ENCODE data around the gene KLK4. TPM values are rescaled to one million over a fixed set of nuclear protein-coding genes. Genes with fewer than 3 reads are reported as not detected.

KLK4 gene
- total RNA-seq, 1 experiment from 2014 or later: 0.48 TPM

DNA sequence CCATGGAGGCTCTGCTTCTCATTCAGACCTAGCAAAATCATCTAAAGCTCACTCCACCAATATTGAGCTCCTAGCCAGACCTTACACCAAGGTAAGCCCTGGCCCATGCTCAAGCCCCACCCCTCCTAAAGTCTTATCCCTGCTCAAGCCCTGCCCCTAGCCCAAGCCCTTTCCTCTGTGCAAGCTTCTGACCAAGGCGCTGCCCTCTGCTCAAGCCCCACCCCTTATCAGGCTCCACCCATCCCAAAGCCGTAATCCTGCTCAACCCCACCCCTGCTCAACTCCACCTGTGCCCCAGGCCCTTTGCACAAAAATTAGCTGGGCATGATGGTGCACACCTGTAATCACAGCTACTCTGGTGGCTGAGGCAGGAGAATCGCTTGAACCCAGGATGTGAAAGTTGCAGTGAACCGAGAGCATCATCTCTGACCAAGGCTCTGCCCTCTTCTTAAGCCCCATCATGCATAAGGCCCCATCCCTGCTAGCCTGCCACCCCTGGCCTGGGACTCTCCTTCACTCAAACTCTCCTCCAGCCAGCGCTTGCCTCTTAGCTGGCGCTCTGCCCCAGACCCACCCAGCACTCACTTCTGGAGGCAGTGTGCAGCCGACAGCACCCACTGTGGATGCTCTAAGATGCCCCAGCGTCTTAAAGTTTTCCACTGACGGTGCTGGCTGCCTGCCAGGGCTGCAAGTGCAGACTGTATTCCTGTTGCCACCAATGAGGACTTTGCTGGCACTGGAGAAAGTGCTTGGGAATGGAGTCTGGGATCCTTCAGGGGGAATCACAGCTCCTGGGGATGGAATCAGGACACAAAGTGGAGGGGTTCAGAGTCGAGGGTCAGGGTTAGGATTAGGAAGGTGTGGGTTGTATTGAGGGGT lies 16.5 kb downstream of the KLK4 start:
- H3K4me1 Mint-ChIP-seq: no peaks in the 10 kb centered on the region
- H2BK5ac ChIP-seq (ENCODE audit: insufficient read length, low read length): no peak overlapping the region
- no peak overlapping the region for H3K4ac ChIP-seq (ENCODE audit: low read depth, low read length)
- no peak overlapping the region for H3K9ac ChIP-seq (ENCODE audit: extremely low read depth, insufficient read length, low read length)
- H3K14ac ChIP-seq (ENCODE audit: insufficient read depth, low read length): no peak overlapping the region
- no peaks in the 10 kb centered on the region for H3K4me1 ChIP-seq (ENCODE audit: insufficient read depth, low read length)
- no peak overlapping the region for H4K91ac ChIP-seq (ENCODE audit: insufficient read length, low read depth, low read length)
- H3K79me1 ChIP-seq (ENCODE audit: insufficient read depth, low read depth, low read length, poor library complexity, severe bottlenecking): no peaks in the 10 kb centered on the region
- H2AK5ac ChIP-seq (ENCODE audit: insufficient read length, low read length): no peak overlapping the region
- no peak overlapping the region for H2BK12ac ChIP-seq (ENCODE audit: insufficient read length, low read depth, low read length)
- H3K79me2 ChIP-seq (ENCODE audit: insufficient read depth, low read length): no peaks in the 10 kb centered on the region
- H3K18ac ChIP-seq (ENCODE audit: insufficient read length, low read depth, low read length): no peak overlapping the region
- no peaks in the 10 kb centered on the region for H4K20me1 ChIP-seq (ENCODE audit: control insufficient read depth, insufficient read depth, insufficient read length)
- H2AFZ ChIP-seq (ENCODE audit: low read length): no peak overlapping the region
- H3K27me3 ChIP-seq (ENCODE audit: insufficient read depth, low read length): no peaks in the 10 kb centered on the region; the same call in 1 of the 2 replicates
- no peak overlapping the region for H3K27ac ChIP-seq (ENCODE audit: insufficient read length, low read depth, low read length)
- TF ChIP-seq, protein P1, sequence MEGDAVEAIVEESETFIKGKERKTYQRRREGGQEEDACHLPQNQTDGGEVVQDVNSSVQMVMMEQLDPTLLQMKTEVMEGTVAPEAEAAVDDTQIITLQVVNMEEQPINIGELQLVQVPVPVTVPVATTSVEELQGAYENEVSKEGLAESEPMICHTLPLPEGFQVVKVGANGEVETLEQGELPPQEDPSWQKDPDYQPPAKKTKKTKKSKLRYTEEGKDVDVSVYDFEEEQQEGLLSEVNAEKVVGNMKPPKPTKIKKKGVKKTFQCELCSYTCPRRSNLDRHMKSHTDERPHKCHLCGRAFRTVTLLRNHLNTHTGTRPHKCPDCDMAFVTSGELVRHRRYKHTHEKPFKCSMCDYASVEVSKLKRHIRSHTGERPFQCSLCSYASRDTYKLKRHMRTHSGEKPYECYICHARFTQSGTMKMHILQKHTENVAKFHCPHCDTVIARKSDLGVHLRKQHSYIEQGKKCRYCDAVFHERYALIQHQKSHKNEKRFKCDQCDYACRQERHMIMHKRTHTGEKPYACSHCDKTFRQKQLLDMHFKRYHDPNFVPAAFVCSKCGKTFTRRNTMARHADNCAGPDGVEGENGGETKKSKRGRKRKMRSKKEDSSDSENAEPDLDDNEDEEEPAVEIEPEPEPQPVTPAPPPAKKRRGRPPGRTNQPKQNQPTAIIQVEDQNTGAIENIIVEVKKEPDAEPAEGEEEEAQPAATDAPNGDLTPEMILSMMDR (conservative IDR thresholded peaks at IDR 0.05): no peak
- no peak overlapping the region for H2BK120ac ChIP-seq (ENCODE audit: low read depth, low read length, poor library complexity, severe bottlenecking)
- H3K9me3 ChIP-seq (ENCODE audit: control insufficient read depth, low read depth, low read length): peaks cover 4% of the 10 kb centered on the region
- no peak overlapping the region for H2BK20ac ChIP-seq (ENCODE audit: low read depth, low read length, poor library complexity, severe bottlenecking)
- H3K9me3 Mint-ChIP-seq: peaks cover 36 to 38% of the 10 kb centered on the region in 2 experiments
- H4K8ac ChIP-seq (replicated peaks; ENCODE audit: insufficient read length, low read depth, low read length): no peak overlapping the region
- H3K27ac Mint-ChIP-seq: no peak overlapping the region
- no peak overlapping the region for H3K56ac ChIP-seq (ENCODE audit: insufficient read length, low read depth, low read length)
- peaks cover 4 to 11% (median 7%) of the 10 kb centered on the region in 3 experiments; a peak in 5 of 7 replicates for H3K36me3 Mint-ChIP-seq (ENCODE audit: insufficient read depth in 1 of 3, low read depth in 3 of 3)
- no peak for DNase-seq
- H3K4me3 Mint-ChIP-seq: no peak overlapping the region
- H2BK15ac ChIP-seq (ENCODE audit: low read depth, low read length): no peak overlapping the region
- H3K23me2 ChIP-seq (ENCODE audit: insufficient read length, low read depth, low read length, poor library complexity, severe bottlenecking): no peaks in the 10 kb centered on the region
- no peak overlapping the region for H4K5ac ChIP-seq (ENCODE audit: insufficient read length, low read depth, low read length)
- no peak overlapping the region for H3K23ac ChIP-seq (ENCODE audit: insufficient read length, low read depth, low read length)
- no CpG with 5 or more reads among the region's 10 CpGs for WGBS (ENCODE audit: extremely low coverage, insufficient read length, low lambda C conversion rate)
- H3T11ph ChIP-seq (ENCODE audit: low read length): no peak overlapping the region
- peaks cover 77% of the 10 kb centered on the region for H3K27me3 Mint-ChIP-seq (ENCODE audit: low read depth)
- H3K4me2 ChIP-seq (ENCODE audit: insufficient read depth, insufficient read length, low read length): no peak overlapping the region

All from H9 (cell line).